HG02763 (cell line): ENCODE results near the gene PACC1.
A peak's percentile ranks its signal among the peaks of the same experiment; 100 is the strongest.

Source experiments
- ATAC-seq: cut with Tn5 transposase; IDR thresholded peaks from one replicate; pipeline ENCODE4 v1.9.1; 2021; ENCODE audit warnings: mild to moderate bottlenecking, moderate library complexity; ENCODE audit not compliant: unreplicated experiment

PACC1 gene

GRCh38 chr1:212438831-212439237, 24.1 kb upstream of the PACC1 start:
- ATAC-seq: no peak

- no peak for ATAC-seq
These were observed 22.6 kb upstream of the PACC1 start for GRCh38 chr1:212437179-212437798.

- no peak for ATAC-seq
These were observed 20.3 kb upstream of the PACC1 start for GRCh38 chr1:212434992-212435391.

GRCh38 chr1:212433577-212434462, 19.1 kb upstream of the PACC1 start:
- ATAC-seq: no peak

GRCh38 chr1:212432661-212433576, 18.2 kb upstream of the PACC1 start, which contains the start of gene NENF:
TSS of gene NENF (plus strand) at chr1:212432920. CDS start at chr1:212432944, 24 bp downstream.
- peak; percentile 99 for ATAC-seq

GRCh38 chr1:212432272-212432660, 17.6 kb upstream of the PACC1 start:
- ATAC-seq: no peak

- ATAC-seq: no peak
These were observed 17.0 kb upstream of the PACC1 start for GRCh38 chr1:212431644-212432043.

GRCh38 chr1:212430955-212431394, 16.3 kb upstream of the PACC1 start:
- no peak for ATAC-seq

- ATAC-seq: no peak
These were observed 15.7 kb upstream of the PACC1 start for GRCh38 chr1:212430416-212430815.

GRCh38 chr1:212428496-212428895, 13.8 kb upstream of the PACC1 start:
- no peak for ATAC-seq

GRCh38 chr1:212423879-212424278, 9.2 kb upstream of the PACC1 start:
- no peak for ATAC-seq

- no peak for ATAC-seq
These were observed 6.5 kb upstream of the PACC1 start for GRCh38 chr1:212421165-212421564.

- ATAC-seq: no peak
These were observed 588 bp upstream of the PACC1 start for GRCh38 chr1:212415107-212415841.

- no peak for ATAC-seq
These were observed 771 bp downstream of the PACC1 start for GRCh38 chr1:212413902-212414327.

GRCh38 chr1:212412374-212412773, 2.3 kb downstream of the PACC1 start:
- no peak for ATAC-seq

- no peak for ATAC-seq
These were observed 4.4 kb downstream of the PACC1 start for GRCh38 chr1:212410231-212410820.

- no peak for ATAC-seq
These were observed 11.9 kb downstream of the PACC1 start for GRCh38 chr1:212402666-212403321.

- no peak for ATAC-seq
These were observed 12.7 kb downstream of the PACC1 start for GRCh38 chr1:212401838-212402582.

- ATAC-seq: no peak
These were observed 13.6 kb downstream of the PACC1 start for GRCh38 chr1:212401042-212401441.
